KOPT-K1 (cell line): ENCODE measurements around the gene C10orf53.
A peak's percentile ranks its signal among the peaks of the same experiment; 100 is the strongest.

Source experiments
- H3K27ac ChIP-seq: fragments of 200-600 bp; sonication (generic); 2 replicates; pipeline ENCODE4 v1.5.1; 2016; ENCODE audit warnings: antibody characterized with exemption, mild to moderate bottlenecking, low read depth, low read length; ENCODE audit not compliant: poor library complexity, severe bottlenecking
- H3K36me3 ChIP-seq: fragments of 200-600 bp; sonication (generic); 2 replicates; pipeline ENCODE4 v1.5.1; 2017; ENCODE audit warnings: antibody characterized with exemption, mild to moderate bottlenecking, low read length, moderate library complexity; ENCODE audit not compliant: insufficient read depth
- H3K9me3 ChIP-seq: fragments of 200-600 bp; sonication (generic); 2 replicates; pipeline ENCODE4 v1.5.1; 2017; ENCODE audit warnings: antibody characterized with exemption, low read length, mild to moderate bottlenecking; ENCODE audit not compliant: insufficient read depth, poor library complexity, severe bottlenecking

Gene C10orf53

DNA sequence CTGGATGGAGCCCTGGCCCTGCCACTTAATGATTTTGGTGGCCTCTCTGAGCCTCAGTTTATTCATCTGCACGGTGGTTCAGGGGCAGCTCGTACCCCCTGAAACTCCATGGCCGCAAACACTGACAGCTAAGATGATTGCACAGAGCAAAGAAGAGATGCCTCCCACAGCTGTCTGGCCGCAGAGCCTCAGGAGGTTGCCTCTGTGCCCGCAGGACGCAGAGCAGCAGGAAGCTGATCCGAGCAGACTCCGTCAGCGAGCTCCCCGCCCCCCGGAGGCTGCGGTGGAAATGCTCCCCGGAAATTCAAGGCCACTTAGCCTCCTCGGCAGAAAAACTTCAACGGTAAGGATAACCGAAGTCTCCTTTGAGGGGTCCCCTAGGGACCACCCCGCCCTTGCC, 30.2 kb upstream of the C10orf53 start:
- H3K27ac ChIP-seq: peak overlapping the region; percentile 100
- no peaks in the 10 kb centered on the region for H3K9me3 ChIP-seq
- H3K36me3 ChIP-seq: no peaks in the 10 kb centered on the region

DNA sequence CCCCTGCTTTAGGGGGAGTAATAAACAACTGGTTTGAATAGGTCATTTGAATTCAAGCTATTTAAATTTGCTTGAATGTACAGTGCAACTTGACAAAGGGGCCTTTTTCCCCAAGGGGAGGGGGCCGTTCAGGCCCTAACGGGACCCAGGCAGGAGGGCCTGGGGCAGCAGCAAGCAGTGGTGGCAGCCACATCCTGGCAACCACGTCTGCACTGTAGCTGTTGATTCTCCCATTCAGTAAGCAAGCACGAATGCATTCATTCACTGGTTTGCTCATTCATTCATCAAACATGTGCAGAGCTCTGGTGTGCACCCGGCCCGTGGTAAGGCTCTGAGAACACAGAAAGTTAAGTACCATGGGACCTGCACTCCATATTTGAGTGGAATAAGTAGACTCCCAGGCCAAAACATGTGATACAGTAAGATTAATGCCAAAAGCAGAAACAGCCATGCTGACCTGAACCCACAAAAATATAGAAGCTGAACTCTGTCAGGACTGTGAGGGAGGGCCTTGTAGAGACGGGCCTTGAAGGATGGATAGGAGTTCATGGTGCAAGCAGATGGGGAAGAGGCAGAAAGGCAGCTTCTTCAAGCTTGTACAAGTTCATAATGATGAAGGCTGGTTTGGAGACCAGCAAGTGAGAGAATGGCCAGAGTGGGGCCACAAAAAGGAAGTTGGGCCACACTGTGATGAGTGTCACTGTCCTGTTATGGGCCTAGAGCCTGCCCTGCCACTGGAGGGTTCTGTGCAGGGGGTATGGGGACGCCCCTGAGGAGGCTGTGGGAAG, 29.3 kb upstream of the C10orf53 start:
- H3K9me3 ChIP-seq: no peaks in the 10 kb centered on the region
- H3K36me3 ChIP-seq: peaks cover 2% of the 10 kb centered on the region
- peak overlapping the region; percentile 100 for H3K27ac ChIP-seq

- Histone ChIP-seq H3K9me3 (no peaks in the 10 kb centered on the region), H3K27ac (peak overlapping the region; percentile 100), H3K36me3 (peaks cover 8% of the 10 kb centered on the region)
Observed at GRCh38 chr10:49650724-49651034, 28.8 kb upstream of the C10orf53 start.

DNA sequence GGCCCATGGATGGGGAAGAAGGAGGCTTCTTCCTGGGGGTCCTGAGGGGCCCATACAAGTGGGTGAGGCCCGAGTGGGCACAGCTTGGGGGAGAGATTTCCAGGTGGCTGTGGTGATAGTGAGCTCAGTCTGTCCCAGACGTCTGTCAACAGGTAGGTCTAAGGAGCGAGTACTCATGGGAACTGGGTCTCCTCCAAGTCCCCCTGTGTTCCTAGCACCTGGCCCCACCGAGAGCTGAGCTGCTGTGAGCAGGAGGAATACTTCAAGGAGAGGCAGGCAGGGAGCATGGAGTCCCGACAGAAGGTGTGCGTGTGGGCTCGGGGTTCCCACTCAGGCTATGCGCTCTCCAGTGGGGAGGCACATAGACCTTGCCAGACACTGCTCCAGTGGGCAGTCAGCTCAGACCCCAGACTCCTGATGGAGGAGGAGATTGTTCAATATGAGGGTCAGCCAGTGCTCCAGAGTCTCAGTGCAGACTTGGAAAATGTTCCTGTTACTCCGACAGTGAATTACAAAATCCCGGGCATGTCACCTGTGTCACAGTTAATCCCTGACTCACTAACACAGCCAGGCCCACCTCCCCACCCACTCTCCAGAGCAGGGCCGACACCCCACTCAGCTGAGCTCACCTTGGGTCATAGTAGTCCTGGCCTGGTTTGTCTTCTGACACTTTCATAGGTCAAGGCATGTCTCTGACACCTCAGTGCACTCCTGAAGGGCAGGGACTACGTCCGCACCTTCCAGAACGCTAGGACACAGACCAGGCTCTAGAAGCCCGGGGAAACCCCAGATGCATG, 28.2 kb upstream of the C10orf53 start:
- peaks cover 14% of the 10 kb centered on the region for H3K36me3 ChIP-seq
- H3K9me3 ChIP-seq: no peaks in the 10 kb centered on the region
- H3K27ac ChIP-seq: peak overlapping the region; percentile 100

- H3K36me3 ChIP-seq: peaks cover 20% of the 10 kb centered on the region
- no peaks in the 10 kb centered on the region for H3K9me3 ChIP-seq
- H3K27ac ChIP-seq: peak overlapping the region; percentile 100
Observed at GRCh38 chr10:49651917-49652316, 27.5 kb upstream of the C10orf53 start.

DNA sequence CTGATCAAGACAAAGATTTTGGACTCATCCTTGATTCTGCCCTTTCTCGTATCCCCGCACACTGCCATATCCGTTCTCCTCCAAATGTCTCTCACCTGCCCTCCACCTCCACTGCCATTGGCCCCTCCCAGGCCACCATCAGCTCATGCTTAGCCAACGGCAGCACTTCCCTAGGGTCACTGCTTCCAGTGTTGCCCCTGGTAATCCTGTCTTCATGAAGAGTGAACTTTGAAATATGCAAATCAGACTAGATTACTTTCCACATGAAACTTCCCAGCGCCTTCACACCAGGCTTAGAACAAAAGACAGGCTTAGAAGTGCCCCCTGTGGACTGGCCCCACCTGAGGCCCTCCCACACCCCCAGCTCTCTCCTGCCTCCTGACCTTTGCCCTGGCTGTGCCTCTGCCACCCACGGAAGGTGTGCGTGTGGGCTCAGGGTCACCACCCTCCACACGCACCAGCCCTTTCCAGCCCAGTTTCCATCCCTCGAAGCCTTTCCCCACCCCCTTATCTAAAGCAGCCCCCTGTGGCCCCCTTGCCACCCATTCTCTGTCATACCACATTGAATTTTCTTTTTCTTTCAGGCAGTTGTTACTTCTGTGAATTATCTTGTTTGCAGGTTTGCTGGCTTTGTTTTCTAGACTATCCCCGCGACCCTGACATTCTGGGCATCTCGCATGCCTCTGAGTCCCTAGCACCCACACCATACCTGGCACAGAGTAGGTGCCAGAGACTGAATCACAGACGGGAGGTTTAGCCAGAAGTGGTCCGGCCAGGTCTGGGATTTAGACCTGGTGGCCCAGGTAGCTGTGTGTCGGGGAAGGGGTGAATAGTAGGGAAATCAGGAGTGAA, 26.8 kb upstream of the C10orf53 start:
- Histone ChIP-seq H3K9me3 (peaks cover 2% of the 10 kb centered on the region), H3K27ac (peak overlapping the region; percentile 100), H3K36me3 (peaks cover 27% of the 10 kb centered on the region)

GRCh38 chr10:49653273-49653929, 26.1 kb upstream of the C10orf53 start:
- peaks cover 9% of the 10 kb centered on the region for H3K9me3 ChIP-seq
- H3K36me3 ChIP-seq: peaks cover 29% of the 10 kb centered on the region
- peak overlapping the region; percentile 100 for H3K27ac ChIP-seq

GRCh38 chr10:49654036-49654693, 25.3 kb upstream of the C10orf53 start:
- Histone ChIP-seq H3K27ac (peak overlapping the region; percentile 100), H3K9me3 (peaks cover 17% of the 10 kb centered on the region), H3K36me3 (peaks cover 29% of the 10 kb centered on the region)

GRCh38 chr10:49655099-49655498, 24.4 kb upstream of the C10orf53 start:
- peaks cover 25% of the 10 kb centered on the region for H3K9me3 ChIP-seq
- no peak overlapping the region for H3K27ac ChIP-seq
- peaks cover 29% of the 10 kb centered on the region for H3K36me3 ChIP-seq

DNA sequence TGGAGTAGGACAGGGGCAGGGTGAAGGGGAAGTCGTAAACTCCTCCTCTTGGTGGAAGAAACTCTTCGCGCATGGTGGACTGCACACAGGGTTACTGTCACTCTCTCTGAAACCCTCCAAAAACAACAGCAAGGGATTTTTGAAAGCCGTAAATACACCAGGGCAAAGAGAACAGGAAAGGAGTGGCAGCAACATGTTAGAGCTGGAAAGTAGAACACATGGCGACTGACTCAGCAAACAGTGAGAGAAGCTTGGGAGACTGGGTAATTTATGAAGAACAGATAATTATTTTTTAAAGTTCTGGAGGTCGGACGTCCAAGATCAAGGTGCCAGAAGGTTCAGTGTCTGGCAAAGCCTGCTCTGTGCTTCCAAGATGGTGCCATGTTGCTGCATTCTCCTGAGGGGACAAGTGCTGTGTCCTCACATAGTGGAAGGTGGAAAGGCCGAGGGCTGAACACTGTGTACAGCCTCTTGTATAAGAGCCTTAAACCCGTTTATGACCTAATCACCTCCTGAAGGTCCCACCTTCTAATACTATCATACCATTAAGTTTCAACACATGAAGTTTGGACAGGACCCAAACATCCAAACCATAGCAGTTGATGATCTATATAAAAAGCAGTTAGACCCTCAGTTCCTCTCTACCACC, 22.5 kb upstream of the C10orf53 start:
- peaks cover 25% of the 10 kb centered on the region for H3K9me3 ChIP-seq
- no peak overlapping the region for H3K27ac ChIP-seq
- peaks cover 29% of the 10 kb centered on the region for H3K36me3 ChIP-seq

- Histone ChIP-seq H3K9me3 (peaks cover 25% of the 10 kb centered on the region), H3K36me3 (peaks cover 33% of the 10 kb centered on the region), H3K27ac (no peak overlapping the region)
Observed at GRCh38 chr10:49657606-49658005, 21.8 kb upstream of the C10orf53 start.

- Histone ChIP-seq H3K27ac (no peak overlapping the region), H3K36me3 (peaks cover 44% of the 10 kb centered on the region; the same call in 1 of the 2 replicates), H3K9me3 (peaks cover 25% of the 10 kb centered on the region)
Observed at GRCh38 chr10:49661140-49661856, 18.2 kb upstream of the C10orf53 start.

- peaks cover 25% of the 10 kb centered on the region for H3K9me3 ChIP-seq
- no peak overlapping the region for H3K27ac ChIP-seq
- H3K36me3 ChIP-seq: peaks cover 34% of the 10 kb centered on the region; the same call in 1 of the 2 replicates
Observed at GRCh38 chr10:49662169-49662830, 17.2 kb upstream of the C10orf53 start.
